GM19193 (cell line): ENCODE measurements around the gene CLASP1.
A peak's percentile ranks its signal among the peaks of the same experiment; 100 is the strongest.

Source experiments
- POLR2A ChIP-seq: IDR thresholded peaks from 4 replicates; pipeline ENCODE4 v1.6.1; 2011; ENCODE audit not compliant: insufficient read depth, insufficient read length; ENCODE audit errors: extremely low read depth

Gene CLASP1

GRCh38 chr2:121666042-121666441 lies 16.8 kb upstream of the CLASP1 start:
- no peak for TF ChIP-seq POLR2A

GRCh38 chr2:121665504-121665903 lies 16.2 kb upstream of the CLASP1 start:
- no peak for TF ChIP-seq POLR2A

GRCh38 chr2:121664713-121665112 lies 15.5 kb upstream of the CLASP1 start:
- TF ChIP-seq POLR2A = no peak

GRCh38 chr2:121664086-121664485 lies 14.8 kb upstream of the CLASP1 start:
- no peak for TF ChIP-seq POLR2A

- no peak for TF ChIP-seq POLR2A
These were observed 14.2 kb upstream of the CLASP1 start for GRCh38 chr2:121663434-121663833.

- TF ChIP-seq POLR2A = no peak
These were observed 13.4 kb upstream of the CLASP1 start for GRCh38 chr2:121662656-121663055.

- TF ChIP-seq POLR2A = no peak
These were observed 10.7 kb upstream of the CLASP1 start for GRCh38 chr2:121659933-121660332.

GRCh38 chr2:121653035-121653434 lies 3.8 kb upstream of the CLASP1 start:
- no peak for TF ChIP-seq POLR2A

GRCh38 chr2:121650315-121650930 lies 1.2 kb upstream of the CLASP1 start:
- no peak for TF ChIP-seq POLR2A

- peak; percentile 55 for TF ChIP-seq POLR2A
These were observed 493 bp upstream of the CLASP1 start for GRCh38 chr2:121649596-121650314.

GRCh38 chr2:121648206-121649148 lies 785 bp downstream of the CLASP1 start:
- TF ChIP-seq POLR2A = no peak

- TF ChIP-seq POLR2A = no peak
These were observed 1.9 kb downstream of the CLASP1 start for GRCh38 chr2:121647396-121647795.

GRCh38 chr2:121644715-121645114 lies 4.5 kb downstream of the CLASP1 start:
- no peak for TF ChIP-seq POLR2A

- TF ChIP-seq POLR2A = no peak
These were observed 5.4 kb downstream of the CLASP1 start for GRCh38 chr2:121643877-121644276.
